ENCODE results near the gene MTX1.
"Not testable (repeated sequence)": the region's sequence is repeated elsewhere in the genome, so short reads cannot be mapped to it uniquely, and the experiment has no call there.

Gene MTX1

GRCh38 chr1:155186794-155187455 is 21.6 kb upstream of the MTX1 start:
- no peak for DNase-seq (ENCODE audit: insufficient read length, low spot score)

GRCh38 chr1:155187456-155187891 is 21.0 kb upstream of the MTX1 start:
- no peak for FAIRE-seq

More at GRCh38 chr1:155186794-155187455, 21.6 kb upstream of the MTX1 start:
- FAIRE-seq: no peak

GRCh38 chr1:155188268-155188667 is 20.2 kb upstream of the MTX1 start:
- FAIRE-seq: no peak
- DNase-seq (ENCODE audit: insufficient read length, low spot score): no peak

More at GRCh38 chr1:155187456-155187891, 21.0 kb upstream of the MTX1 start:
- DNase-seq (ENCODE audit: insufficient read length, low spot score): no peak

- not testable (repeated sequence) for DNase-seq (ENCODE audit: insufficient read length, low spot score); FAIRE-seq
Measured at GRCh38 chr1:155189926-155190325, 18.6 kb upstream of the MTX1 start.

GRCh38 chr1:155191904-155192303 is 16.6 kb upstream of the MTX1 start:
- FAIRE-seq: no peak

GRCh38 chr1:155192346-155193274 is 15.9 kb upstream of the MTX1 start:
- no peak for DNase-seq (ENCODE audit: insufficient read length, low spot score)

More at GRCh38 chr1:155191904-155192303, 16.6 kb upstream of the MTX1 start:
- no peak for DNase-seq (ENCODE audit: insufficient read length, low spot score)

GRCh38 chr1:155193275-155193990 is 15.1 kb upstream of the MTX1 start:
- DNase-seq (ENCODE audit: insufficient read length, low spot score) (peak; percentile 96), FAIRE-seq (peak; percentile 90)

More at GRCh38 chr1:155192346-155193274, 15.9 kb upstream of the MTX1 start:
- no peak for FAIRE-seq

- FAIRE-seq; DNase-seq (ENCODE audit: insufficient read length, low spot score): not testable (repeated sequence)
Measured at GRCh38 chr1:155193991-155194240, 14.6 kb upstream of the MTX1 start.

GRCh38 chr1:155195201-155196102 is 13.0 kb upstream of the MTX1 start:
- DNase-seq (ENCODE audit: insufficient read length, low spot score) (no peak), FAIRE-seq (no peak)

GRCh38 chr1:155196103-155196892 is 12.2 kb upstream of the MTX1 start:
- DNase-seq (ENCODE audit: insufficient read length, low spot score) (no peak), FAIRE-seq (no peak)

GRCh38 chr1:155196893-155197638 is 11.4 kb upstream of the MTX1 start:
- DNase-seq (ENCODE audit: insufficient read length, low spot score): no peak
- FAIRE-seq: no peak

- FAIRE-seq: no peak
- DNase-seq (ENCODE audit: insufficient read length, low spot score): no peak
Measured at GRCh38 chr1:155197901-155198546, 10.5 kb upstream of the MTX1 start.

GRCh38 chr1:155198547-155198906 is 10.0 kb upstream of the MTX1 start:
- DNase-seq (ENCODE audit: insufficient read length, low spot score) (no peak), FAIRE-seq (no peak)

GRCh38 chr1:155199792-155200191 is 8.7 kb upstream of the MTX1 start:
- DNase-seq (ENCODE audit: insufficient read length, low spot score) (no peak), FAIRE-seq (no peak)

GRCh38 chr1:155200920-155201319 is 7.6 kb upstream of the MTX1 start:
- DNase-seq (ENCODE audit: insufficient read length, low spot score) (no peak), FAIRE-seq (no peak)

GRCh38 chr1:155202198-155202597 is 6.3 kb upstream of the MTX1 start:
- no peak for DNase-seq (ENCODE audit: insufficient read length, low spot score)
- FAIRE-seq: no peak

- DNase-seq (ENCODE audit: insufficient read length, low spot score) (no peak), FAIRE-seq (no peak)
Measured at GRCh38 chr1:155202731-155203515, 5.6 kb upstream of the MTX1 start.

GRCh38 chr1:155205035-155205434 is 3.5 kb upstream of the MTX1 start:
- FAIRE-seq: no peak

More at GRCh38 chr1:155205035-155205434, 3.5 kb upstream of the MTX1 start:
- DNase-seq (ENCODE audit: insufficient read length, low spot score): no peak

Data from GM19239 (cell line).